Stimulated activated CD4-positive, alpha-beta T cell treated with anti-CD3 and anti-CD28 coated beads, Interleukin-4, amount 100 ng/mL, for 4 hours (primary cell): ENCODE results near the gene CSPG5.

Source experiments
- DNase-seq, 2 experiments: peaks; one replicate each; pipeline ENCODE4 v3.0.0-alpha.2; 2020

Gene CSPG5, protein sequence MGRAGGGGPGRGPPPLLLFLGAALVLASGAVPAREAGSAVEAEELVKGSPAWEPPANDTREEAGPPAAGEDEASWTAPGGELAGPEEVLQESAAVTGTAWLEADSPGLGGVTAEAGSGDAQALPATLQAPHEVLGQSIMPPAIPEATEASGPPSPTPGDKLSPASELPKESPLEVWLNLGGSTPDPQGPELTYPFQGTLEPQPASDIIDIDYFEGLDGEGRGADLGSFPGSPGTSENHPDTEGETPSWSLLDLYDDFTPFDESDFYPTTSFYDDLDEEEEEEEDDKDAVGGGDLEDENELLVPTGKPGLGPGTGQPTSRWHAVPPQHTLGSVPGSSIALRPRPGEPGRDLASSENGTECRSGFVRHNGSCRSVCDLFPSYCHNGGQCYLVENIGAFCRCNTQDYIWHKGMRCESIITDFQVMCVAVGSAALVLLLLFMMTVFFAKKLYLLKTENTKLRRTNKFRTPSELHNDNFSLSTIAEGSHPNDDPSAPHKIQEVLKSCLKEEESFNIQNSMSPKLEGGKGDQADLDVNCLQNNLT

DNA sequence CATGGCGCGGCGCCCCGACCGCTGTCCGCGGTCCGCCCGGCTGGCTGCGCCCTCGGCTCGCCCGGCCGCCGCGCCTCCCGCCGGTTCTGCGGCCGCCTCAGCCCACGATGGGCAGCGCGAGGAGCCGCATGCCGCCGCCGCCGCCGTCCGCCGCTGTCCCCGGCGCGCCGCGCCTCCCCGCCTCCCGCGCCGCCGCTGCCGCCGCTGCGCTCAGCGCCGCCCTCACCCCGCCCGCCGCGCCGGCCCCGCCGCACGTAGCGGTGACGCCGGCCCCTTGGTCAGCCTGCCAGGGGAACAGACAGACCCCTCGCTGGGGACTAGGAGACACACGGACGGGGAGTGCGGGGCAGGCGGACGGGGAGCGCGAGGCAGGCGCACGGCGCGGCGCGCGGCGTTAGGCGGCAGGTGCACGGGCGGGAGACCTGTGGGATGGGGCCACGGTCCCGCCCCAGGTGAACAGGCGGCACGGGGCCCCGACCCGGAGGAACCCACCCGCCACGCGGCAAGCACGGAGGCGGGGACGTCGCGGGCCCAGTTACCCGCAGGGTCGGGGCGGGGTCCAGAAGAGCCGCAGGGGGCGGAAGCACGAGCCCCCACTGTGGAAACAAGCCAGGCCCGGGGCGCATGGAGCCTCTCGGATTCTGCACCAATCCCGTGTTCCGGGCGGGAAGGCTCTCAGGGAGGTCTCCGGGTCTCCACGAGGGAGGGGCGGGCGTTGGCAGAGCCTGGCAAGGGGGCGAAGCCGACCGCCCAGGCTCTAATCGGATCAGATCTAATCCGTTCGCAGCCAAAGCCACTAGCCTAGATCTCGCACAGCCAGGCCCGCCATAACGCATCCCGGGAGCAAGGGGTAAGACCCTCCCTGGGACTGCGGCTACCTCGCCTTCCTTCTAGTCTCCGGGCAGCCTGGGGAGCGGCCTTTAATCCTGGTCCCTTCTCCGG is at the start of gene CSPG5:
TSS of gene CSPG5 (minus strand) at position 175 of the 942 bp plus-strand sequence. CDS start at position 3, 172 bp downstream.
- DNase-seq: peak in 1 of 2 experiments; percentile 37

DNA sequence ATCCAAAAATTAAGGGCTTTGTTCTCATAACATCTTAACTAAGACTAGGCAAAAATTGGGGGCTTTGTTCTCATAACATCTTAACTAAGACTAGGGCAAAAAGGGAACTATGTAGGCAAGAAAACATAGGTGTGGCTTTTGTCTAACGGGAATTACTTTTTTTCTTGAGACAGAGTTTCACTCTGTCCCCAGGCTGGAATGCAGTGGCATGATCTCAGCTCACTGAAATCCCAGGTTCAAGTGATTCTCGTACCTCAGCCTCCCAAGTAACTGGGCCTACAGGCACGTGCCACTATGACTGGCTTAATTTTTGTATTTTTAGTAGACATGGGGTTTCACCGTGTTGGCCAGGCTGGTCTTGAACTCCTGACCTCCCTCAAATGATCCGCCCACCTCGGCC is 49.8 kb upstream of the CSPG5 start:
- DNase-seq: no peak

DNA sequence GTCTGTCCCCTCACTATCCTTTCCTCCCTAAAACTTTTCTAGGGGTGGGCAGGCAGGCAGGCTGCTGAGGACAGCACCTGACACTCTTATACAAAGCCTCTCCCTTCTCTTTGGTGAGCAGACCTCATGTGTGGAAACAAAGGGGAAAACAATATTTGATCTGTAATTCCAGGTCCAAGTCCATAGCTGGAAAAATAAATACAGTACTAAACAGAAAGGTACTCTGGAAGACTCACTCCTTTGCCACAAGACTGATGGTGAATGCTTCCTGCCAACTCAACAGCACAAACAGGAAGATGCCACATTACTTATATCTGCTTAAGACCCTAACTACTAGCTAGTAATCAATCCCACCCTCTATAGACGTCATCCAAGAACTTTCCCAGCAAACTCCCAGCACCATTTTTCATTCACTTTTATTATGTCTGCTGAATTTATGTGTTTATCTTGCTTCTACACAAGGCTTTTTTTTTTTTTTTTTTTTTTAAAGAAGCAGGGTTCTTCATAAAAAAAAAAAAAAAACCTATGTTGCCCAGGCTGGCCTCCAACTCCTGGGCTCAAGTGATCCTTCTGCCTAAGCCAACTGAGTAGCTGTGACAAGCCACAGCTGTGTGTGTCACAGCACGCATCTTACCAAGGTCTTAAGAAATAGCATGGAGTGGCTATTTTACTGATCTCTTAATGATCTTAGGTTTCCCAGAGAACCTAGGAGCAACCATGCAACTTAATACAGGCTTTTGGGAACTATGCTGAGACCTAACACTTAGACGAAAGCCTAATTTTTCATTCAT is 44.2 kb upstream of the CSPG5 start:
- DNase-seq: no peak

DNA sequence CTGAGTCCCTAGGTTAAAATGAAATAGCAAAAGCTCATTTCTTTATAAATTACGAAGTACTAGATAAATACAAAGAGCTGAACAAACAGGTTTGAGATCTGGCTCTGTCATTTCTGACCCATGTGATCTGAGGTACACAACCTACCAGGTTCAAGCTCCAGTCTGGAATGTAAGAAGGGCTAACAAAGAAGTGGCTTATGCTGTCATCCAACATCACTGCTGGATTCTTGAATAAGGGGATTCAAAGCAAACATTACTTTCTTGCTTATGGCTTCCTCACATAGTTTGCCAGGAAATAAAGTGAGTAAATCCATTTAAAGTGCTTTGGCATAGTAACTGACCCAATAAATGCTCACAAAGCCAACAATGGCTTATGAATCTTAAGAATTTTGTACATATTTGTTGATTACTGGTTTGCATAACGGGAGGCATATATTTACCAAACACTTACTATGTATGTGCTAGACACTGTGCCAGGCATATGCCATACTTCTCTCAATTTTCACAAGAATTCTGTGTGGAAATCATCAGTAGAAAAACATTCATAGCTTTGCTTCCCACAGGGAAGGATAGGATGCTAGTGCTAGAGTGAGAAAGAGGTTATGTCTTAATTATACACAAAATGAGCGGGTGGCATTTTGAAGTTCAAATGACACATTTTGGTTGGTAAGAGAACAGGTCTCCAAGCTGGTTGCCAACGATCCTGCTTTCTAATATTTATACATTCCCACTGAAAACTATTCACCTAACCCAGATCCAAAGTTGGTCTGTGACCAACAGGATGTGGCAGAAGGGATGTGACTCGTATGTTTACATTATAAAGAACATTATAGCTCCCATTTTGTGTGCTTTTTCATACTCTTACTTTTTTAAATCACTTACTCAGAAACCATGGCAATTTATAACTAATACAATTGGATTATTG is 38.7 kb upstream of the CSPG5 start:
- no peak for DNase-seq

DNA sequence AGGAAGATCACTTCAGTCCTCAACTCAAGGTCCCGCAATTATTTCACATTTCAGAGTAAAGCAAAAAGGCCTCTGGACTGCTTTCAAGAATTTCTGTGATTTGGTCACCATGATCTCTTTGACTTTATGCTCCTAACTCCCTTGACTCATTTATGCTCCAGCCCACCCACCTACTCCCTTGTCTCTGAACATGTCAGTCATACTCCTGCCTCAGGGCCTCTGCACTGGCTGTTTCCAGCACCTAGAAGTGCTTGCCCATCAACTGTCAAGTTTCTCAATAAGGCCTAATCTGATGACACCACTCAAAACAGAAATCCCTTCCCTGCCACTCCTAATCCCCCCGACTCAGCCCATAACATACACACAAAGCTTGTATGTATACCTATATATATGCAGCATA is 36.1 kb upstream of the CSPG5 start:
- DNase-seq: no peak

DNA sequence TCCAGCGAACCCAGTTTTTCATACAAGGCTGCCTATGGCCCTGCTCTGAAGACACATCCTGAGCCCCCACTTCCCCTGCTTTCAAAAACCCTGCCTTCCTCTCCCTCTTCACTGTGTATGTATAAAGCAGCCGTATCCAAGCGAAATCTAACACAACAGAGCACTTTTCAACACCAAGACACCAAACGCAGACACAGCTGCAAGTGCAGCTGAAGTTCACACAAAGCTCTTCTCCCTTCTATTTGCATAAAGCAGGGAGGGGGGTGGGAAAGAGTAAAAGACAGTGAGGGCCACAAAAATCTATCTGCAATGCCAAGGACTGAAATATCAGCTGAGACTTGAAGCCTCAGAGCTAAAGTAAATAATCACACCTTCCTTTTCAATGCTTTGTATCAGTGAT is 35.1 kb upstream of the CSPG5 start:
- no peak for DNase-seq

DNA sequence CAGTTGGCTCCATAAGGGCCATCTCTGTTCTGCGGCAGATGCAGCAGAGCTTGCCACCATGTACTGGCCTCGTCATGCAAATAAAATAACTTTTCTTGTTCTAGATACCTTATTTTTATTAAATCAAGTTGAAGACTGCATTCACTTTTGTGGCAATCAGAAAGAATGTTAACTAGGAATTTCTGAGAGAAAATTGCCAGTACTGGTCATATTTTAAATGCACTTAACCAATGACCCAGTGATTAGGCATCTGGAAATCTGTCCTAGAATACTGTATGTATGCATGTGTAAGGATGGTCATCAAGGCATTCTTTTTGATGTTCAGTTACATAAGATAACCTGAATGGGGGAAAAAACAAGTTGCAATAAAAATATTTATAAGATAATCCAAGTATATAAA is 34.2 kb upstream of the CSPG5 start:
- no peak for DNase-seq

DNA sequence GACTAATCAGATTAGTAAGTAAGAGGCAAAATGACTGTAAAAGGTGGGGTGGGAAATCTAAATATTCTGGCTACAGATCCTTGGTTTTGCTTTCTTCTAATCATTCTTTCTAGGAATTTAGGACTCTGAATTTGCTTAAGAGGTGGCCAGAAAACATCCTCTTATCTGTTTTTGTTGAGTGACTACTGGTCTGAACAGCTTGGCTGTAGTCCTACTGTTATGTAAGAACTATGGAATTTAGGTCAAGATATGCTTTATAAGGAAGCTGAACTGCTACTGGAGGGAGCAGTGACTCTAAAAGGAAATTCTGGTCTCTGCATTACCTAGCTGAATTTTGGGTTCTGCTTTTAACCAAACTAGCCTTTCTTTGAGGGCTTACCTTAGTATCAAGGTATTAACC is 33.5 kb upstream of the CSPG5 start:
- DNase-seq: no peak

DNA sequence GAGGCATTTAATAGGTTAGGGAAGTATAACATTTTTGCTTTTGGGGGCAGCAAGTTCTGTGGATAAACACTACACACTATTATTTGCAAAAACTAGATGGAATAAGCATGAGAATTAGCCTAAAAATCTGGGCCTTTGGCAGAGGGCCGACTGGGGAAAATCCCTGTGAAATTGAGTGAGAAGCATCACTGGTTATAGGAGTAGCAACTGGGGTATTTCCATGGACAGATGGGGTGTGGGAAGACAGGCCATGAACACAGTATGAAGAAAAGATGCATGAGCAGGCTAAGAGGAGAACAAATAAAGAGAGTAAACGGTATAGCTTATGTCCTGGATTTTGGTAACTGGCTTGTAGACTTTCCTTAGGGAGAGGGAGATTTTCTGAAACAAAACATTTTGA is 32.9 kb upstream of the CSPG5 start:
- DNase-seq: no peak

DNA sequence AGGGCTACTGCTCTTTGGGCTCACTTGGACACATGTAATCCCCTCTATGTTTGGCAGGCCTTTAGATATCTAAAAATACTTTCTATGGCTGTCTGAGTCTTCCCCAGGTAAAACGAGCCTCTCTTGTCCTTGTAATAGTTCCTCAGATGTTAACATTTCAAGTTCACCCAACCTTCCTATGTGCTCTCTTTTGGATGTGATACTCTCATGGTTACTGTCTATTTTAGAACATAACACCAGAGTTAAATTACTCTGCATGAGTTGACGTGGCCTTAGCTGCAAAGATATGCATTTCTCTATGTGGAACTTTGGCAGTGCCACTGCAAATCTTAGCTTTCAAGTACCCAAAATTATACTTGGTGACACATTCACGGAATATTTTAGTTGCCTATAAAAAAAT is 31.9 kb upstream of the CSPG5 start:
- no peak for DNase-seq

DNA sequence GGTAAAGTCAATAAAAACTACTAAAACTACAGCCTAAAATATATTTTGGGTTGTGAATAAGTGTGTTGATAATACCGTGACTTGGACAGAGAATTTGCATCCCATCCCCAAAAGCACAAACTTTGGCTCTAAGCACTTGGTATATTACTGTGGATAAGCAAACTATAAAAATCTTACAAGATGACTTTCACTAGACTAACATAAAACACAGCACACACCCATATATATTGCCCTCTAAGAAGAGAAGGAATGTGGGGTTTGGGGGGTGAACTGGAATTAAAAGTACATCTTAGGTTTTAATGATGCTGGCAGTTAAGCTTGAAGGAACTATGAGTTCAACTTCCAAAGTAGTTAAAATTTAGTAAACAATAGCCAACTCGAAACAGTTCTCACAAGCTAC is 28.7 kb upstream of the CSPG5 start:
- DNase-seq: no peak

DNA sequence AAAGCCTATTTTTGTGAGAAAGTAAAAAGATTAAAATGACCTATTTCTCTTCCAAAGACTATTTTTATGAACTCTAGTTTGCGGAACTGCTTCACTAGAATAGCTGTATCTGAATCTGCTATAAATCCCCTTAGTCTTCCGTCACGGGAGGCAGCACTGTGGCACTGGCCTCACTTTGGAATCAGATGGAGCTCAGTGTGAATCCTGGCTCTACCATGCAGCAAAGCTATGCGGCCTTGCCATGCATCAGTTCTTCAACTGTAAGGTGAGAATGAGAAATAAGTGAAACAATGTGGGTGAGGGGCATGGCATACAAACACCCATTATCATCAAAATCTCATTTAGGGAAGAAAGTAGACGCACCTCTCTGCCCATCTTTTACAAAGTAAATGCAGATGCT is 27.5 kb upstream of the CSPG5 start:
- DNase-seq: no peak

DNA sequence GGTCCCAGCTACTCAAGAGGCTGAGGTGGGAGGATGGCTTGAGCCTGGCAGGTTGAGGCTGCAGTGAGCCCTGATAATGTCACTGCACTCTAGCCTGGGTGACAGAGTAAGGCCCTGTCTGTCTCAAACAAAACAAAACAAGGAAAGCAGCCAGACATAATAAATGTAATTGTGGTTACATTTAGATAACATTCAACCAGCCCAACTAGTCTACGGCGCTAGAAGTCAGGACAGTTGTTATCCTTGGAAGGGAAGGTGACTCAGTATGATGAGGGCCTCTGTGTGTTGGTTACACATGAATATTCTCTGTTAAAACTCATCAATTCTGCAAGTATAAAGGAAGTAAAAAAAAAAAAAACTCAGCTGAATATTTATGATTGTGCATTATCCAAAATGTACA is 27.0 kb upstream of the CSPG5 start:
- no peak for DNase-seq

DNA sequence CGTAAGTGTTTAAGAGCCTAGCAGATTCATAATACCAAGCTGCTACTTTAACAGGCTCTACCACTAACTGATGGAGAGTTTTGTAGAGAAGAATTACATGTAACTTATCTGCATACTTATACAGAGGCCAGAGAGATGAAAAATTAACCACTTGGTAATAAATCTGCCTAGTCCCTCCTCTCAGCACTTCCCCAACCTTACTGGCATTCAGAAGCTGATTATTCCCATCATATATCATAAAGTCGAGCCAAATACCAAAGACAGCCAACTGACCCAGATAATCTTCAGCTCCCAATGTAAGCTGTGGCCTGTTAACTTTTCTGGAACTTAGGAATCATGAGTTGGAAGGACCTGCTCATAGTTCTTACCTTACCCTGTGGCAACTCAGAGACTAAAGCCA is 25.5 kb upstream of the CSPG5 start:
- no peak for DNase-seq

DNA sequence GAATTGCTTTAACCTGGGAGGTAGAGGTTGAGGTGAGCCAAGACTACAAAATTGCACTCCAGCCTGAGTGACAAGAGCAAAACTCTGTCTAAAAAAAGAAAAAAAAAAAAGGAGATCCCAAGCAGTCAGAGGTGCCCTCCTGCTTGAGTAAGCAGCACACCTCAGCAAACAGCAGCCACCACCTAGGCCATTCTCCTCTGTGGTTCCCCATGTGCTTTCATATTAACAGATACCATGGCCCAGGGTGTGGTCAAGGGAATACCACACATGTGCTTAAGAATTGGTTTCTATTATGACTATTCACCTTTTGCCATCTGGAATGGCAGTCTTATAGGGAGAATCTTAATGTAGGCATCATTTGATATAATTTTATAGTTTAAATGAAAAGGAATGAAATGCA is 24.7 kb upstream of the CSPG5 start:
- no peak for DNase-seq

DNA sequence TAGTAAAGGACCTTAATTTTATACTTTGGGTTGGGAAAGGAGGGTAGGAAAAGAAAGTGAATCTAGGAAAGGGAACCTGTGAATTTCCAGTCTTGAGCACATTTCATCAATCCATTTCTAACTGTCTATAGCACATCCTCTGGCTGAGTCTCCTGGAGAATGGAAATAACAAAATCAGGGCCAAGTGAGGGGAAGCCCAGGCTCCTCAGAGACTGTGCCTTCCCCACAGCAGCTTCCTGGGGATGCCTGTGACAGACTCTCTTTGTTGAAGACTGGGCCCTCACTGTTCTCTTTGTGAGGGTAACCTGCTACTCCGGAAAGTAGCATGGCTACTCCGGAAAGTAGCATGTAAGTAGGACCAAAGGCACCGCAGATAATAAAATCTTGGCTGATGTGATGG is 22.6 kb upstream of the CSPG5 start:
- DNase-seq: no peak

DNA sequence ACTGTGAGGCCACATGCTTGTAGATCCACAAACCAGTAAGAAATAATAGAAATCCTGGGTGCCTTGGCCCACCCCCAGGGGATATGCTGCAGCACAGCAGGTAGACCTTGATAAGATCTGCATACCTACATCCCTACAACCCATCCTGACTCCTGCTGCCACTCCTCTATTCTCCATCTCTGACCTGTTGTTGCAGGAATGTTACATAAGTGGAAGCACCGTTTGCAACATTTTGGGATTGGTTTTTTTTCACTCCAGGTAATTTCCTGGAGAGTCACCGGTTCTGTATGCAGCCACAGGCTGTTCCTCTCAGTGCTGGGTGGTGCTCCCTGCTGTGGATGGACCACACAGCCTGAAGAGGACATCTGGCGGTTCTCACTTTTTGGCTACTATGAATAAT is 16.1 kb upstream of the CSPG5 start:
- DNase-seq: no peak

DNA sequence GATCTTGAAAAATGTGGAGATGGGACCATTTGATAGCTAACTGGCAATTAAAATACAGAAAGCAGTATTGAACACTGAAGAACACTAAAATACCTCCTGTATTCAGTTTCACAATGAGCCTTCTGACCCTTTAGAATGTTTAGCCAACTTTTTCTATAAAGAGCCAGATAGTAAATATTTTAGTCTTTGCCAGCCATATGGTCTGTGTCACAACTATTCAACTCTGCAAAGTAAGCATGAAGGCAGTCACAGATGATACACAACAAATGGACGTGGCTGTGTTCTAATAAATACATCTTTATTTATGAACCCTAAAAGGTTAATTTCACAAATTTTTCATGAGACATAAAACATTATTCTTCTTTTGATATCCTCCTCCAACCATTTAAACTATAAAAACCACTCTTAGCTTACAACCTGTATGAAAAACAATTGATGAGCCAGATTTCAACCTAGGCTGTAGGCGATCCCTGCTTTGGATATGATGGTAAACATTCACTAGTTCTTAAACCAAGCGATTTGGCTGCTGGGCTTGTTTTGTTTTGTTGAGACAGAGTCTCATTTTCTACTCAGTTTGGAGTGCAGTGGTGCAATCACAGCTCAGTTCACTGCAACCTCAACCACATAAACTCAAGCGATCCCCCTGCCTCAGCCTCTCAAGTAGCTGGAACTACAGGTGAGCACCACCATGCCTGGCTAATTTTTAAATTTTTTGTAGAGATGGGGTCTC is 13.6 kb upstream of the CSPG5 start:
- DNase-seq: no peak

DNA sequence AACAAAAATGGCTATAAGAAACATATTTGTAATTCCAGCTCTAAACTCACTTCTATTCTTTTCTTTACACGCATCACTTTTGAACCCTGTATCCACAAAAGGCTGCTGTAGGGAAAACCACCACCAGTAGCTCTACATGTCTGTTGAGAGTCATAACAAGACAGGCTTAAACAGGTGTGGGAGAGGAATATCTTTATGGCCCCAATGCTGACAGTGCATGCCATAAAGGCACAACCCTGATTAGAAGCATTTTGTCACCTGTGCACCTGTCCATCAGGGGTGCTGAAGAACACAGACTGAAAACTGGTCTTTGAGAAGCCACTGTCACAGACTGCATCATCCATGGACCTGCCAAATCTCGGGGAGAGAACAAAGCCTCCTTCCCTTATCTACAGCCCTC is 11.6 kb upstream of the CSPG5 start:
- DNase-seq: no peak

DNA sequence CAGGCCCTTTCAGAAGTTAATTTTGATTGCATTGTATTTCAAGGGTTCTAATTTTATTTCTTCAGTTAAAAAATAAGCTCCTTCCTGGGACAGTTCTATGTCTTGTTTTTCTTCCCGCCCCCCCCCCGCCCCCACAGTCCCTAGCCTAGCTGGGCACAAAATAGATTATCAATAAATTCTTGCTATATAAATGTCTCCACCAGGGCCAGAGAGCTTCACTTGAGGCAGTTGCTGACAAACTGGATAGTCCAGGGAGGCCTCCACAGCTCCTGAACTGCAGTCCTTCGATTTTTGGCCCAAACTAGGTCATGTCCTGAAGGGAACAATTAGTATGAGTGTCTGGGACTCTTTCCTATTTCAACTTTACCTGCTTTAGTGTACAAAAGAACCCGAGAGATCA is 9.9 kb upstream of the CSPG5 start:
- DNase-seq: no peak

DNA sequence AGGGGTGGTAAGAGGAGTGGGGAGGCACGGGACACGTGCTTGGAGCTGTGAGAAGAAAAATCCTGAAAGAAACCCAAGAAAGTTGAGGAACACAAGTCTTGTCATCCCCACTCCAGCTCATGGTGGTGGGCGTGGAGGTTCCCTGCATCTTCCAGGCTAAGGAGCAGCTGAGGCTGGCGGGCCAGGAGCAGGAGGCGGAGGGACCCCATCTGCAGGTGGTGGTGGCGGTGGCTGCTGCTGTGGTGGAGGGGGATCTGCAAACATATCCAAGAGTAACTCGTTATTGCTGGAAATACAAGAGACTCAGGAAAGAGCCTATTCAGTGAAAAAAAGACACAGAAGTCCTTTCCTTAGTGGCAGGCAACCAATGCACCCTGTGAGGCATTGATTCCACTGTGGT is 9.4 kb upstream of the CSPG5 start:
- DNase-seq: no peak
